Measurements from ENCODE around the gene GPR18.

GPR18 gene

GRCh38 chr13:99289674-99290337, 31.6 kb upstream of the GPR18 start:
- no peak for DNase-seq

- no peak for DNase-seq
Measured at GRCh38 chr13:99289271-99289670, 31.1 kb upstream of the GPR18 start.

- DNase-seq: no peak
Measured at GRCh38 chr13:99288089-99288488, 29.9 kb upstream of the GPR18 start.

DNA sequence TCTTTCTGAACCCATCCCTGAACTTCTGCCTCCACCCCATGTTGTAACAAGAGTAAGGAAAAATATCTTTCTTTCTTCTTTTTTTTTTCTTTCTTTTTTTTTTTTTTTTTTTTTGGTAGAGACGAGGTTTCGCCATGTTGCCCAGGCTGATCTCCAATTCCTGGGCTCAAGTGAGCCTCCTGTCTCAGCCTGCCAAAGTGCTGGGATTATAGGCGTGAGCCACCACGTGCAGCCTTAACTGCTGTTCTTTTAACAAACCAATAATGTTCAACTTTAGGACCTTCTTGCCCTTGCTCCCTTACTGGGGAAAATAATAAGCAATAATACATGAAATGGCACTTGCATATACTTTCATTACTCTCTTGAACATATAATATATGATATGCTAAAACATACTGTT, 29.4 kb upstream of the GPR18 start:
- no peak for DNase-seq

DNA sequence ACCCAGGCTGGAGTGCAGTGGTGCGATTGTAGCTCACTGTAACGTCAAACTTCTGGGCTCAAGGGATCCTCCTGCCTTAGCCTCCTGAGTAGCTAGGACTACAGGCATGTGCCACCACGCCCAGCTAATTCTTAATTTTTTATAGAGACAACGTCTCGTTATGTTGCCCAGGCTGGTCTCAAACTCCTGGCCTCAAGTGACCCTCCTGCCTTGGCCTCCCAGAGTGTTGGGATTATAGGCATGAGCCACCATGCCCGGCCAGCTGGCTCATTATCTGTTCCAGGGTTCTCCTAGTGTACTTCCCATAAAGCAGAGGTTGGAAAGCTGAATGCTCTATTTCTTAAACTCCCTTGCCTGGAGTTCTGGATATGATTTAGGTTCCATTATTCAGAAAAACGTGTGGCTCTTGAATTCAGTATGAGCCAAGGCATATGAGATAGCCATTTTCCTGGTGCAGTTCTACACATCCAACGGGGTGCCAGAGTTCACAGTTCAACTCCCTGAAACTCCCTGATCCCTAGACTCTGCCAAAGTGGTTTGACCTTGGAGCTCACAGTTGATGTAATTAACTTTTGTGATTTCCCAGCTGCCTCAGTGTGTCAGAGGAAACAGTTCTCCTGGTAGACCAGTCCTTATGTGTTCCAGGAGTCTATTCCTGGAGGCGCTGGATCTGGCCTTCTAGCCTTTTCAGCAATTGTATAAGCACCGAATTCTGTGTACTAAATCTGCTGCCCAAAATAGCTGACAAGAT, 27.4 kb upstream of the GPR18 start:
- no peak for DNase-seq

- no peak for DNase-seq
Measured at GRCh38 chr13:99282264-99283231, 24.4 kb upstream of the GPR18 start.

DNA sequence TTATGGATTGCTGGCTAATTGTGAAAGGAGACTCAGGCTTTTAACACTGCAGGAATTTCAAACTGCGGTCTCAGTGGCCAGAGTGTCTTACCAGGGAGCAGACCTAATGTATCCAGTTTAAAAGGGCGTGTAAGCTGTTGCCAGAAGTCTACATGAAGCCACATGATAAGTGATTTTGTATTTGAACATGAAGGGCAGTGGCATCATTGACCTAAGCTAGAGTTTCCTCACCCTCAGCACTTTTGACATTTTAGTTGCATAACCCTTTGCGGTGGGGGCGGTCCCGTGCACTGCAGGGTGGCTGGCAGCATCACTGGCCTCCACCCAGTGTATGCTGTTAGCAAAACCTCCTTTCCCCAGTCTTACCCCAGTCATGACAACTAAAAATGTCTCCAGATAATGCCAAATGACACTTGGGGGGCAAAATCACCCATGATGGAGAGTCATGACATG, 23.7 kb upstream of the GPR18 start:
- DNase-seq: no peak

GRCh38 chr13:99280166-99280565, 22.0 kb upstream of the GPR18 start:
- DNase-seq: no peak

GRCh38 chr13:99279637-99280036, 21.5 kb upstream of the GPR18 start:
- no peak for DNase-seq

DNA sequence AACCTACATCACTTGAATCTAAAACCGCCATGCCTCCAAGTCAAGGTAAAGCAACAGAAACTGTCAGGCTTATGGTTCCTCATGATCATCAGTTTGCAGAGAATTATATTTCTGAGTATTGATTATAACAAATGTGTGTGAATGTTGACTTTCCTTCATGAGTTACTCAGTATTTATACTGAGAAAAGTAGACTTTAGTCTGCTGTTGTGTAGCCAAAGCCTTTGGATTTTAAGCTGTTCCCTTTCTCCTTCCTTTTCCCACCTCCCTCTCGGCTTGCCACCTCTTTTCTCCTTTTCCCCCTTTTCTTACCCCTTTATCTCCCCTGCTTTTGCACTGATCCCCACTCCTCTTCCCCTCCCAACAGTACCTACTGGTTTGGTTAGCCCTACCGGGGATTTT, 20.7 kb upstream of the GPR18 start:
- DNase-seq: no peak

DNA sequence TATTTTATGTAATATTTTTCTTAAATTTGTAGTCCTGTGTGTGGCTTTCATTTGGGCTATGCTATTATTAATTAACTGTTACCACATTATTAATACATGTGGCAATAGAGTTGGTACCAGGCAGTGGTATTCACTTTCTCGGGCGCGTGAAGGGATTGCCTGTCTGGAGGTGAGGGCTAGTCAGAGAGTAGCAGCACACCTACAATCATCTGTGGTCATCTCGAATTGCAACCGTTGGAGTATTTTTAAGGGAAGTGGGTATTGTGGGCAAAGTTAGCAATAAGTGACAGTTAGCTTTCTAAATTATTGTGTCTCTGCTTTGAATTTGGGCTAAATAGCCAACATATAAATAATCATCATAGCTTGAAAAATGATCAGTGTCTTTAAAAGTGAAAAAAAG, 20.0 kb upstream of the GPR18 start:
- DNase-seq: no peak

DNA sequence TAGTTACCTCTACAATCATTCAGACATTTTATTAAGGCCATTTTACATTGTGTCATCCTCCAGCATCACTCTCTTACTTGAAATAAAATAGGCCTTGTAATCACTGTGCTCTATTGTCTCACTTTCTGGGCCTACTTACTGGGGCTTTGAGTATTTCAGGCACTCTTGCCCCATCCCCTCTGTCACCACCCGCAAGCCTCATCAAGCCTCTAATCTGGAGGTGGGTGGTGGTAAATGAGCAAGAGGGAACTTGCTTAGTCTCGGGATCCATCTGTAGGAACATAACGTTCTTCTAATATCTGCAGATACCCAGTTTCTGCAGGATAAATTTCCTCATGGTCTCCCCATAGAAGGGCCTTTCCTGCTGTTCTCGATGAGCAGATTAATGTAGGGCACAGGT, 19.4 kb upstream of the GPR18 start:
- DNase-seq: no peak

DNA sequence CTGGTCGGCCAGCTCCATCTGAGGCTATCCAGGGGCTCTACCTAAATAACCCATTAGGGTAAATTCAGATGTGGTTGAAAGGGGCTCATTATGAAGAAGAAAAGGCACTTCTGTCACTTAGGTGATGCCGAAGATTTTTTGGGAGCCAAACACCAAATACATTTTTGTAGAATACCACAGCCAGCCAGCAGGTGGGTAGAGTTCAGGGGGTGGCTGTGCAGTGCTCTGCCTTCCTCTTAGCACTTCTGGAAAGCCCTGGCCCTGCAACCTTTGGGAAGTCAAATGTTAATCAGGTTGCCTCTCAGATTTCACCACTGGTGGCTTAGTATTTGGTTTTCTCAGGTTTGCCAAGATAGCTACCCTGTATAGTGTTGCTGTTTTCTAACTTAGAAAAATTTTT, 18.5 kb upstream of the GPR18 start:
- DNase-seq: no peak

GRCh38 chr13:99275093-99275469, 16.9 kb upstream of the GPR18 start:
- DNase-seq: no peak

GRCh38 chr13:99273128-99273527, 14.9 kb upstream of the GPR18 start:
- no peak for DNase-seq

GRCh38 chr13:99272481-99272880, 14.3 kb upstream of the GPR18 start:
- DNase-seq: no peak

GRCh38 chr13:99271249-99271648, 13.1 kb upstream of the GPR18 start:
- DNase-seq: no peak

DNA sequence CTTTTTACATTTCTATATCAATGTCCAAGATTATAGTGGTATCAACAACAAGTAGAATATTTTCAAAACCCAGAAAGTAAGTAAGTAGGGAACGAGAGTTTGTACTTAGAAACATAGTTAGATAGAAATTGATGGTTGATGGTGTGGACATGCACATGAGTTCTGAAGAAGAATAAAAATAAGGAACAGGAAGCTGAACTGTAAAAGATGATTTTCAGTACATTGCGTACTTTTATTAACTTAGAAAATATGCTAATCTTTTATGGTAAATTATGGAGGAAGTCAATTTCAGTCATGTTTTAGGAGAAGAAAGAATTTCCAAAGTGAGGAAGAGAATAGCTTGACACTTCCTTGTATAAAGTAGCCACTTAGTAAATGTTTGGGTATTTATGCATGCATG, 12.3 kb upstream of the GPR18 start:
- DNase-seq: no peak

DNA sequence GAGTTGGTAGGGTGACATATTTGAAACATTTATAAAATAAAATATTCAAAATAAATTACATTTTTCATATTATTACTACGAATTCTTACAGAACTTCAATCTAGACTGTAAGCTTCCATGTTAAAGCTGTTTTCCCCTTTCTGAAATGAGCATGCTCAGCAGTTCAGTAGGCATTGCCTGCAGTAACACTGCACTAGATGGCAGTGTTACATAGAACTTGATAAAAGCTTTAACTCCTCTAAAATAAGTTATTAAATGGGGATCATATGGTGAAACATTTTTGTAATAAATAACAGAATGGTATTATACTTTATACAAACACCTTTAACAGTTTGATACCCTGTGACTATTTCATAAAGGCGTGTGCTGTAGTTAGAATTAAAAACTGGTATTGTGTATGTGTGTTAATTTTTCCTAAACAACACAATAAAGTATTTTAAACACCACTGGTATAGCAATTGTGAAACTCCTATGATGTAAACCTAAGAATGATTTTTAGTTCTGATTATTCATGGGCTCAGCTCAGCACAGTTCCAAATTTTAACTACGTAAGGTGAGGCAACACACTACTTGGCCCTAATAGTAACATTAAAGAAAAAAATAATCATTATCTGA, 11.6 kb upstream of the GPR18 start:
- DNase-seq: peak in 1 of 2 donors; percentile 83

DNA sequence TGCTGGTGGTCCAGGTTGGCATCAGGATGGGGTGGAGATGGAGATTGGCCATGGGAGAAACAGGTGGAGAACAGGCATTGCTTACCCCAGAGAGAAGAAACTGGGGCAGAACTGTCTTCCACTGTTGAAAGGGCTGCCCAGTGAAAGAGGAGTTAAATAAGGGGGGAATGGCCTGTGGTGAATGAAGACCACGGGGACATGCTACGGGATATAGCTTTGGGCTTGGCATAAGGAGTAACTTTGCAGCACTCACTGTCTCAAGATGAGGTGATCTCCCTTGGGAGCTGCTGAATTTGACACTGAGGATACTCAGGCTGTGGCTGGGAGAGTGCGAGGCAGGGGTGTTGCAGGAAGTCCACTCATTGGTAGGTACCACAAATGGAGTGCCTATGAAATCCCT, 10.6 kb upstream of the GPR18 start:
- no peak for DNase-seq

- no peak for DNase-seq
Measured at GRCh38 chr13:99267927-99268326, 9.7 kb upstream of the GPR18 start.

DNA sequence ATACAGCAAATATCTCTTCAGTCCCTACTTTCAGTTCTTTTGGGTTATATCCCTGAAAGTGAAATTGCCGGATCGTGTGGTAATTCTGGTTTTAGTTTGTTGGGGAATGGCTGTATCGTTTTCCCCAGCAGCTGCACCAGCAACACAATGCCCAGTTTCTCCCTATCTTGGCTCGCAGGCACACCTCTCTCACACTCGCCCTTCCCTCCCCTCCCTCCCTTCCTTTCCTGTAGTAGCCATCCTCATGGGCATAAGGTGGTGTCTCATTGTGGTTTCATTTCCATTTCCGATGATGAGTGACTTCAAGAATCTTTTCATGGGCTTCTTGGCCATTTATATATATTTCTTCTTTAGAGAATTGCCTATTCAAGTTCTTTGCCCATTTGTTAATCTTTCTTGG, 8.6 kb upstream of the GPR18 start:
- no peak for DNase-seq

- peak in 1 of 2 donors; percentile 58 for DNase-seq
Measured at GRCh38 chr13:99265821-99266426, 7.7 kb upstream of the GPR18 start.

Measured in hippocampal formation (tissue), 2 donors.